HG03432 (cell line): Measurements from ENCODE around the gene ADCY1.

Experiments used
- ATAC-seq: cut with Tn5 transposase; IDR thresholded peaks from one replicate; pipeline ENCODE4 v1.9.1; 2021; ENCODE audit warnings: mild to moderate bottlenecking, moderate library complexity; ENCODE audit not compliant: unreplicated experiment

ADCY1 gene

DNA sequence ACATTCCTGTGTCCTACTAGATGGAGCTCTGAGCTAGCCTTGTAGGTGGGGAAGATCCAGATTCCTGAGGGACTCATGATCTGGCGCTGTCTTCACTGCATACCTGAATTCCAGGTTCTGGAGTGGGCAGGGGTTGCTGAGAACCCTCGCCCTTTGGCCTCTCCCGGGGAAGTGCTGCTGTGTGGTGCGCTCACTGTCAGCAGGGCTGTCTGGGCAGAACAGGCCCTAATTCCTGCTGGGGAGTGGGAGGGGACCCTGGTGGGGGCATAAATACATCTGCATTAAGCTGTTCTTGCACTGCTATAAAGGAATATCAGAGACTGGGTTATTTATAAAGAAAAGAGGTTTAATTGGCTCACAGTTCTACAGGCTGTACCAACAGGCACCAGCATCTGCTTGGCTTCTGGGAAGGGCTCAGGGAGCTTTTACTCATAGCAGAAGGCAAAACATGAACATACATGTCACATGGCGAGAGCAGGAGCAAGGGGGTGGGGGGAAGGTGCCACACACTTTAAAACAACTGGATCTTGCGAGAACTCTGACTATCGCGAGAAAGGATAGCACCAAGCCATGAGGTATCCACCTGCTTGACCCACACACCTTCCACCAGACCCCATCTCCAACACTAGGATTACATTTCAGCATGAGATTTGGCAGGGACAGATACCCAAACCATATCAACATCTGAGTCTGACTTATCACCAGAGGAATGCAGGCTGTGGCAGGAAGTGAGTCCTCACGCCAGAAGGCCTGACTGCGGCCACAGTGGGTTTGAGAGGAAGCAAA lies 115.0 kb downstream of the ADCY1 start:
- ATAC-seq: no peak

DNA sequence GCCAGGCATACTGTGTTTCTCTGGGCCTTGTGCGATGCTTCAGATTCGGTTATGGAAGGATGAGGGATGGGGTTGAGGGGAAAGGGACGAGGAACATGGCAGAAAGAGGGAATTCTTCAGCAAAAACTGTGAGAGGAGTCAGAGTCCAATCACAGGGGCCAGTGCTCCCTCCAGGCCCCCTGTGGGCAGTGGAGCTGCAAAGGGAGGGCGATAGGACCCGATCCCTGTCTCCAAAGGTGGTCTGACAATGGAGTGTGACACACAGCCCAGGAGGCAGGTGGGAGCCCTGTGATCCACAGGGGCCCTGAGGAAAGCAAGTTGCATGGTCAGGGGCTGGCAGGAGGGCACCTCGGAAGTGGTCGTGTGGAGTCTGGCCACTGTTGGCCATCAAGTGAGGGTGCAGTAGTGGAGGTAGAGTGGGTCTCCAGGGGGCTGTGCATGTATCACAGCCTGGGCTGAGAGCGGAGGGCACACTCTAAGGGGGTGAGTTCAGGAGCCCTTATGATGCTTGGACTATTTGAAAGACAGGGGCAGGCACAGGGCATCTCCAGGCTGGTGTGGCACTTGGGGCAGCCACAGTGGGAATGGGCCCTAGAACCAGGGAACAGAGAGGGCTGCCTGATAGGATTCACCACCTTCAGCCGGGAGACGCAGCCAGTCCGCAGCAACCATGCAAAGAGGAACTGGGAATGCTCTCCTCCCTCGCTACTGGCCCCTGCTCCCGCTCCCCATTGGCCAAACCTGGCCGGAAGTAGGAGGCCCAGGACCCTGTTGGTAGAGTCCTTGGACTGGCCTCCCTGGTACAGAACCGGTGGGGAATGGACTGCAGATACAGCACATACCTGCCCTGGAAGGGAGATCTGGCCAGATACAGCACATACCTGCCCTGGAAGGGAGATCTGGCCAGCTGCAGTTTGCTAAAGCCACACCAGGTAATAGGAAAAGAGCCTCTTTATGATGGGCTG lies 115.9 kb downstream of the ADCY1 start:
- ATAC-seq: no peak

- ATAC-seq: no peak
Observed at GRCh38 chr7:45690762-45691150, 116.6 kb downstream of the ADCY1 start.

GRCh38 chr7:45691155-45691656 lies 117.0 kb downstream of the ADCY1 start:
- no peak for ATAC-seq

GRCh38 chr7:45692031-45692430 lies 117.9 kb downstream of the ADCY1 start:
- no peak for ATAC-seq

DNA sequence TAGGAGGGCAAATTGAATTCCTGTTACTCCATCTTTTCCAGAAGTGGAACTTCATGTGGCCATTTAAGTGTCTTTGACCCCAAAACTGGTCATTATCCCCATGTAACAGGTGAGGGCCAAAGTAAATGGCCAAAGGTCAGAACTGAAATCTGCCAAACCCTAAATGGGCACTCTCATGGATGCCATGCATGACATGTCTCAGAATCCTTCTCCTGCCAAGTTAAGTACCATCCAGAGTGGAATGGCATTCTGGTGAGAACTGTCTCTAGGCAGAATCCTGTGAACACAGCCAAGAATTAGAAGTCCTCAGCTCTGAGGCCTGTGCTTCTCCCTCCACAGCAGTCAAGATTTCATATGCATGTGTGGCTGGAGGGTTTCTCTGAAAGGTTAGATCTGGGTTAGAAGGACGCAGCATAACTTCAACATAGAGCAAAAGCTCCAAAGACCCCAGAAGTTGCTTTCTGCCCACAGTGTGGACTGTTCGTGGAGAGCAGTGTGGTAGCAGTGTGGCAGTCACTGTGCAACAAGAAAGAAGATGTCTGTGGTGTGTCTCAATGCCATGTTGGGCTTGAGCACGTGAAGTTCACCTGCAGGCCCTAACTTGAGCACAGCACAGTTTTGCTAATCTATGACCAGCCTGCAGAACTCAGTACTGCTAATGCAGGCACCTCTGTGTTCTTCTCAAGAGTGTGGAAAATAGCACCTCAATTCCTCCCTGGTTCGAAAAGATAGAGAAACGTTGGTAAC lies 121.3 kb downstream of the ADCY1 start:
- ATAC-seq: no peak

DNA sequence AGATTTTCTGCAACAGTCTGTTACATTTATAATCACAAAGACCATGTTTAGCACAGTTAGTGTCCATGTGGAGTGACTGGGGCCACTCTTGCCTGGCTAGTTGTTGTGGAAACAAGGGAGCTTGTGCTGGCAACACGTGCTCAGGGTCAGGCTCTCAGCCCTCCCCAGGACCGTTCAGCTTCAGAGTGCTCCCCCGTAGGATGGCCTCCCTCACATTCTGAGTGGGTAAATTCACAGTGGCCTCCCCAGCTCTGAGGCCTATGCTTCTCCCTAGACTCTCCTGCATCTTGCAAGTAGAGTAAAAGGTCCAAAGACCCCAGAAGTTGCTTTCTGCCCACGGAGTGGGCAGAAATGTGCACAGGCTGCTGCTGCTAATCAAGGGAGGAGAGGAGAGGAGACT lies 122.3 kb downstream of the ADCY1 start:
- no peak for ATAC-seq

- ATAC-seq: no peak
Observed at GRCh38 chr7:45697576-45698136, 123.5 kb downstream of the ADCY1 start.

GRCh38 chr7:45698303-45699014 lies 124.3 kb downstream of the ADCY1 start:
- no peak for ATAC-seq

- no peak for ATAC-seq
Observed at GRCh38 chr7:45699015-45699309, 124.8 kb downstream of the ADCY1 start.

- ATAC-seq: no peak
Observed at GRCh38 chr7:45699726-45700390, 125.7 kb downstream of the ADCY1 start.

- ATAC-seq: no peak
Observed at GRCh38 chr7:45700556-45700955, 126.4 kb downstream of the ADCY1 start.

DNA sequence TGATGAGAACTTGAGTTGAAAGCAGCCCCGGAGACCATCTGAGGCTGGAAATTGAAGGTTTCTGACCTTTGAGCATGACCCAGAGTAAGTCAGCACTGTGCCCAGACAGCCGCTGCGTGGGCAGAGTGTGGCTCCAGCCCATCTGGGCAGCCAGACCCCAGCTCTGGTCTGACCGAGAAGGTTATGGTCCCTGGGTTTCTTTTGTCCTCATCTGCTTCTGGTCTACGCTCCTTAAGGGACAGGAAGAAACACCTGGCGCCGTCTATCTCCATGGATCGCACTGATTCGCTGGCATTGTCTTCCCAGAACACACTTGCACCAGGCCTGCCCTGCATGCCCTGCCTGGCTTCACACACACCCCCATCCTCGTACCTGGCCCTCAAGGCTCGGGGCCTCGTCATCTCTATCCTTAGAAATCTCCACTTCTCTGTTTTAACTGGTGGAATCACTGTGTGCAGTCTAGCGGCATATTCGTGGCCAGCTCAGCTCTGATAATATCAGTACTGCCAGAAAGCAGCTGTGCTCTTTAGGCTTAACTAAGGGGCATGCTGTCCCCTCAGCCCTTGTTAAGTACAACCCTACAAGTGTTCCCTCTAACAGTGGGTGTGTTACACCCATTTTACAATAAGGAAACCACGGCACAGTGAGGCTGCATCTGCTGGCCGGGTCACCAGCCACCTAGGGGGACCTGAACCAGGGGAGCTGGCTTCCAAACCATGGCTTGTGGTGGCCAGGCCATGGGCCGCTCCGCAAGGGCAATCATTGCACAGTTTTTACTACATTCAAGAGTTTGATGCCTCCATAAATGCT lies 127.7 kb downstream of the ADCY1 start:
- ATAC-seq: no peak

- ATAC-seq: no peak
Observed at GRCh38 chr7:45702751-45703150, 128.6 kb downstream of the ADCY1 start.

DNA sequence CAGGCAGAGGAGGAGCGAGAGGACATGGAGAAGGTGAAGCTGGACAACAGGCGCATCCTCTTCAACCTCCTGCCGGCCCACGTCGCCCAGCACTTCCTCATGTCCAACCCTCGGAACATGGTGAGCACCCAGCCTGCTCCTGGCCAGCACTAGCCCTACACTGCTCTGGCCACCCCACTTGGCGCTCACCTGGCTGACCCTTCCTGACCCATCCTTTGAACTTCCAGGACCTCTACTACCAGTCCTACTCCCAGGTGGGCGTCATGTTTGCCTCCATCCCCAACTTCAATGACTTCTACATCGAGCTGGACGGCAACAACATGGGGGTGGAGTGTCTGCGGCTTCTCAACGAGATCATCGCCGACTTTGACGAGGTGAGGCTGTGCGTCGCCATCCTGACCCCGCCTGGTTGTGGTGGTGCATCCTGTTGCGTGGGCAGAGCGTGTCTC lies 129.2 kb downstream of the ADCY1 start:
- no peak for ATAC-seq

GRCh38 chr7:45703911-45704682 lies 129.9 kb downstream of the ADCY1 start:
- no peak for ATAC-seq

DNA sequence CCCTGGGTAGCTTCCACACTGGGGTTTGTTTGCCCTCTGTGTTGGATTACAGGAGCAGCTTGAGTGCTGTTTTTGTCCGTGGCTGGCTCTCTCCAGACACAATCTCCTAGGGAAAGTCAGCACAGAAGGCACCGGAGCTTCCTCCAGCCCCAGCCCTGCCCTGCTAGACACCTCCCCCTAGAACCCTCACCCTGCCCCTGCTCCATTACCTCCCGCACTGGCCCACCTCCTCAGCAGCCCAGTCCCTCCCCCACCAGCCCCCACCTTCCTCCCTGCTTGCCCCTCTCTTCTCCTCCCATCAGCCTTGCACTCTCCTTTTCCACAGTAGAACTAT lies 130.5 kb downstream of the ADCY1 start:
- no peak for ATAC-seq
